Endothelial cell of umbilical vein (primary cell): ENCODE results near the gene TUBGCP3. TPM values are rescaled to one million over a fixed set of nuclear protein-coding genes. Genes with fewer than 3 reads are reported as not detected.

Source experiments
- BruUV-seq: library from RNA; stranded (reverse); fragments of 400-500 nt; replicated peaks from 2 replicates; lab custom pipeline; 2021; lab: Mats Ljungman, UMichigan
- CTCF ChIA-PET: fragments of 300-600, 350-600 bp; sonication (Branson Sonifier 250); formaldehyde crosslinking; loops from one replicate; lab custom pipeline; 2021; ENCODE audit warnings: antibody characterized with exemption, inconsistent platforms; lab: Charles Lee
- POLR2A ChIA-PET: fragments of 300-600, 350-600 bp; sonication (Branson Sonifier 250); formaldehyde crosslinking; loops from one replicate; lab custom pipeline; 2021; ENCODE audit warnings: antibody characterized with exemption, inconsistent platforms; lab: Charles Lee
- DNase-seq: peaks from one replicate; pipeline ENCODE4 v3.0.0-alpha.2; 2011; ENCODE audit warnings: low read depth, low spot score
- FAIRE-seq: peaks from 2 replicates; lab custom pipeline; 2011; peaks lifted over from hg19 to GRCh38; lab: Jason Lieb, UNC
- H2AFZ ChIP-seq: 2 replicates; pipeline ENCODE4 v1.6.0; 2012; ENCODE audit warnings: low read depth, low read length, control low read depth, inconsistent platforms
- H3K27ac ChIP-seq: 2 replicates; pipeline ENCODE4 v1.5.1; 2011; ENCODE audit warnings: low read depth, mild to moderate bottlenecking, control low read depth, low read length, moderate library complexity; ENCODE audit not compliant: insufficient read depth
- H3K27me3 ChIP-seq, 2 experiments: 2 replicates each; pipeline versions ENCODE4 v1.6.0 to v1.6.1; 2011; ENCODE audit warnings: low read length in 2 of 2, mixed read lengths in 1 of 2; ENCODE audit not compliant: control insufficient read depth in 2 of 2, insufficient read depth in 2 of 2
- H3K36me3 ChIP-seq, 2 experiments: 2 replicates in 1 of 2; 3 replicates in 1 of 2; pipeline ENCODE4 v1.5.1; 2011; ENCODE audit warnings: low read length in 2 of 2, mild to moderate bottlenecking in 1 of 2, moderate library complexity in 1 of 2; ENCODE audit not compliant: control insufficient read depth in 2 of 2, insufficient read depth in 2 of 2; ENCODE audit errors: extremely low read depth in 1 of 2
- H3K4me1 ChIP-seq: 3 replicates; pipeline ENCODE4 v1.5.1; 2011; ENCODE audit warnings: mild to moderate bottlenecking, low read length; ENCODE audit not compliant: control insufficient read depth, insufficient read depth; ENCODE audit errors: extremely low read depth
- H3K4me2 ChIP-seq: 2 replicates; pipeline ENCODE4 v1.6.1; 2011; ENCODE audit warnings: low read length, control low read depth, mixed read lengths; ENCODE audit not compliant: insufficient read depth
- H3K4me3 ChIP-seq, 3 experiments: fragments of 200-600 bp in 1 of 3; sonication (generic), shearing (Covaris generic) in 1 of 3; replicated peaks in 1 of 3; 2 replicates each; pipeline ENCODE4 v1.5.1; 2011 to 2016; ENCODE audit warnings: control low read depth in 3 of 3, low read length in 3 of 3, mild to moderate bottlenecking in 2 of 3, inconsistent platforms in 1 of 3, low read depth in 1 of 3, moderate library complexity in 1 of 3; ENCODE audit not compliant: insufficient read depth in 1 of 3
- H3K79me2 ChIP-seq: 2 replicates; pipeline ENCODE4 v1.6.0; 2012; ENCODE audit warnings: low read length, inconsistent platforms; ENCODE audit not compliant: control insufficient read depth, insufficient read depth
- H3K9ac ChIP-seq: replicated peaks from 2 replicates; pipeline ENCODE3; 2011; ENCODE audit warnings: low read length, control low read depth; ENCODE audit not compliant: insufficient read depth; ENCODE audit errors: extremely low read depth
- H3K9me1 ChIP-seq: replicated peaks from 3 replicates; pipeline ENCODE4 v1.6.0; 2011; ENCODE audit warnings: mild to moderate bottlenecking, low read length; ENCODE audit not compliant: control insufficient read depth, insufficient read depth; ENCODE audit errors: extremely low read depth
- H3K9me3 ChIP-seq: replicated peaks from 2 replicates; pipeline ENCODE4 v1.5.1; 2012; ENCODE audit warnings: low read length, inconsistent platforms; ENCODE audit not compliant: control insufficient read depth, insufficient read depth
- H4K20me1 ChIP-seq: replicated peaks from 2 replicates; pipeline ENCODE3; 2011; ENCODE audit warnings: mild to moderate bottlenecking, low read length; ENCODE audit not compliant: control insufficient read depth, insufficient read depth; ENCODE audit errors: extremely low read depth
- EZH2 ChIP-seq: IDR thresholded peaks from 2 replicates; pipeline ENCODE4 v1.6.1; 2012; ENCODE audit warnings: borderline replicate concordance, low read depth, mild to moderate bottlenecking, moderate library complexity, low read length, inconsistent platforms; ENCODE audit not compliant: severe bottlenecking
- FOS ChIP-seq: IDR thresholded peaks from 2 replicates; pipeline ENCODE4 v1.6.1; 2011; ENCODE audit warnings: mild to moderate bottlenecking, low read length, moderate library complexity, borderline replicate concordance; ENCODE audit not compliant: insufficient read depth
- GATA2 ChIP-seq: IDR thresholded peaks from 2 replicates; pipeline ENCODE4 v1.7.0; 2011; ENCODE audit warnings: low read depth, mild to moderate bottlenecking, moderate library complexity, mixed read lengths, low read length; ENCODE audit not compliant: insufficient read length, insufficient read depth
- JUN ChIP-seq: IDR thresholded peaks from 2 replicates; pipeline ENCODE4 v1.6.1; 2011; ENCODE audit warnings: borderline replicate concordance, low read depth; ENCODE audit not compliant: insufficient read length, insufficient read depth
- MYC ChIP-seq: IDR thresholded peaks from one replicate; pipeline ENCODE4 v1.6.1; 2011; ENCODE audit warnings: mild to moderate bottlenecking, low read depth, low read length
- POLR2A ChIP-seq: IDR thresholded peaks from 2 replicates; pipeline ENCODE4 v1.6.1; 2012; ENCODE audit warnings: low read depth, mild to moderate bottlenecking, control low read depth, low read length
- POLR2AphosphoS5 ChIP-seq: IDR thresholded peaks from 2 replicates; pipeline ENCODE4 v1.6.1; 2012; ENCODE audit warnings: low read depth, mild to moderate bottlenecking, control low read depth, low read length, moderate library complexity; ENCODE audit not compliant: insufficient read depth
- dilution Hi-C: fragments of 300-500 bp; cut with MboI; formaldehyde crosslinking; loops from one replicate; pipeline ENCODE4 v1.15.0; 2019; ENCODE audit warnings: low sequenced_read_pairs; ENCODE audit not compliant: extremely low pct_ligation_motif_present
- intact Hi-C: fragments of 100-400 bp; cut with micrococcal nuclease; formaldehyde crosslinking; loops from one replicate; pipeline ENCODE4 v1.10.0; 2022
- polyA plus RNA-seq, 4 experiments: library from polyadenylated mRNA; depleted of rRNA in 3 of 4; stranded (reverse) in 3 of 4; unstranded in 1 of 4; fragments of >200 nt; gene quantifications; 2 replicates each; pipeline versions ENCODE4 v1.2.1 to v1.2.3, GENCODE V29; 2011 to 2012; ENCODE audit warnings: missing spikeins in 1 of 4
- total RNA-seq: library from RNA; stranded (reverse); gene quantifications from 2 replicates; pipeline ENCODE4 v1.2.3, GENCODE V29; 2021
- TF ChIP-seq, protein P1 (sequence below), 2 donors: IDR thresholded peaks; 1 replicate in 1 of 2; 2 replicates in 1 of 2; pipeline ENCODE4 v1.5.1; 2011; ENCODE audit warnings: low read length in 2 of 2, mild to moderate bottlenecking in 2 of 2, moderate library complexity in 2 of 2, control low read depth in 1 of 2, inconsistent platforms in 1 of 2, low read depth in 1 of 2; ENCODE audit not compliant: insufficient read depth in 1 of 2; ENCODE audit errors: extremely low read depth in 1 of 2
- TF ChIP-seq, protein P2 (sequence below): IDR thresholded peaks from 2 replicates; pipeline ENCODE4 v1.6.1; 2011; ENCODE audit not compliant: insufficient read depth, insufficient read length

Gene TUBGCP3
- total and polyA plus RNA-seq, 2 donors (not counting 3 experiments of a cell fraction or from before 2014, with no cell fraction given) = 36.4 to 47.7 TPM

DNA sequence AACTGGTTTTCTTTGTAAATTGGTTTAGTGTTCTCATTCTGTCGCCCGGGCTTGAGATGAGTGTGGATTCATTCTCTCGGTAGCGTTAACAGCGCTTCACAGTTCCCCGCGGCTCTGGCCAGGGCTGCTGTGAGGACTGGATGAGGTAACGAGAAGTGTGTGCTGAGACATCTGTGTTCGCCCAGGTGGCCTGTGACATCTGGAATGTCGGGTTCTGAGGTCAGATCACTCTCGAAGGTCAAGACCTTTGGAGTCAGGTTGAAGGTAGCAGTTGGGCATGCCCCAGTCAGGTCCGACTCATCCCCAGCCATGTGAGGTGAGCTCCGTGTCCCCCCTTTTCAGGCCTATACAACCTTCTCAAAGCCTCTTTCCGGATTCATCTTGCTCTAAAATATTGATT is 13.4 kb upstream of the TUBGCP3 start:
- Histone ChIP-seq H3K4me1 (peaks cover 11% of the 10 kb centered on the region), H3K4me2 (no peak overlapping the region), H3K27ac (no peak overlapping the region), H3K9ac (no peak overlapping the region), H3K79me2 (no peaks in the 10 kb centered on the region), H3K36me3 (no peaks in the 10 kb centered on the region), H4K20me1 (no peaks in the 10 kb centered on the region), H3K4me3 (no peak overlapping the region), H3K9me3 (no peaks in the 10 kb centered on the region), H2AFZ (no peak overlapping the region), H3K9me1 (no peaks in the 10 kb centered on the region), H3K27me3 (peaks cover 6 to 18% of the 10 kb centered on the region in 2 experiments)
- FAIRE-seq (no peak), DNase-seq (no peak)
- intact Hi-C loops = no loop called here
- no TSS peak for BruUV-seq
- no peak for TF ChIP-seq POLR2A
- no peak for TF ChIP-seq POLR2AphosphoS5
- TF ChIP-seq FOS = no peak
- no peak for TF ChIP-seq EZH2
- TF ChIP-seq, protein P1, sequence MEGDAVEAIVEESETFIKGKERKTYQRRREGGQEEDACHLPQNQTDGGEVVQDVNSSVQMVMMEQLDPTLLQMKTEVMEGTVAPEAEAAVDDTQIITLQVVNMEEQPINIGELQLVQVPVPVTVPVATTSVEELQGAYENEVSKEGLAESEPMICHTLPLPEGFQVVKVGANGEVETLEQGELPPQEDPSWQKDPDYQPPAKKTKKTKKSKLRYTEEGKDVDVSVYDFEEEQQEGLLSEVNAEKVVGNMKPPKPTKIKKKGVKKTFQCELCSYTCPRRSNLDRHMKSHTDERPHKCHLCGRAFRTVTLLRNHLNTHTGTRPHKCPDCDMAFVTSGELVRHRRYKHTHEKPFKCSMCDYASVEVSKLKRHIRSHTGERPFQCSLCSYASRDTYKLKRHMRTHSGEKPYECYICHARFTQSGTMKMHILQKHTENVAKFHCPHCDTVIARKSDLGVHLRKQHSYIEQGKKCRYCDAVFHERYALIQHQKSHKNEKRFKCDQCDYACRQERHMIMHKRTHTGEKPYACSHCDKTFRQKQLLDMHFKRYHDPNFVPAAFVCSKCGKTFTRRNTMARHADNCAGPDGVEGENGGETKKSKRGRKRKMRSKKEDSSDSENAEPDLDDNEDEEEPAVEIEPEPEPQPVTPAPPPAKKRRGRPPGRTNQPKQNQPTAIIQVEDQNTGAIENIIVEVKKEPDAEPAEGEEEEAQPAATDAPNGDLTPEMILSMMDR (IDR thresholded peaks at IDR 0.05; ENCODE audit: extremely low read depth in 1 of 2, insufficient read depth in 1 of 2, low read depth in 1 of 2, low read length in 2 of 2) = no peak
- CTCF ChIA-PET = no interaction called here
- dilution Hi-C loops = no loop called here
- POLR2A ChIA-PET = no interaction called here

DNA sequence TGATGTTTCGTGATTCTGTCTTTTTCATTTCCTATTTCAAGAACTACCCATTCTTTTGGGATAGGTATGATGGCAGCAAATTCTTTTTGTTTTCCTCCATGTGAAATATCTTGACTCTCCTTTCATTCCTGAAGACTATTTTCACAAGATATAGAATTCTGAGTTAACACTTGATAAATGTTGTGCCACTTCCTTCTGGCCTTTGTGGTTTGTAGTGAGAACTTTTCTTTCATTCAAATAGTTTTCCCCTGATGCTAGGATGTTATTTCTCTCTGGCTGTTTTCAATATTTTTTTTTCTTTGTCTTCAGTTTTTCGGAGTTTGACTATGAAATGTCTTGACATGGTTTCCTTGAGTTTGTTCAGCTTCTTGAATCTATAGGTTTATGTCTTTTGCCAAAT is 8.3 kb upstream of the TUBGCP3 start:
- Histone ChIP-seq H3K4me2 (no peak overlapping the region), H3K9me3 (no peaks in the 10 kb centered on the region), H3K27me3 (peaks cover 6 to 36% of the 10 kb centered on the region in 2 experiments), H3K79me2 (no peaks in the 10 kb centered on the region), H3K27ac (no peak overlapping the region), H3K9me1 (no peaks in the 10 kb centered on the region), H3K9ac (no peak overlapping the region), H2AFZ (no peak overlapping the region), H4K20me1 (no peaks in the 10 kb centered on the region), H3K4me1 (no peaks in the 10 kb centered on the region), H3K4me3 (no peak overlapping the region), H3K36me3 (no peaks in the 10 kb centered on the region)
- DNase-seq = no peak
- CTCF ChIA-PET = no interaction called here
- no peak for FAIRE-seq
- TF ChIP-seq GATA2 (no peak), EZH2 (no peak), POLR2AphosphoS5 (no peak), POLR2A (no peak), FOS (no peak), MYC (no peak), JUN (no peak)
- TF ChIP-seq, protein P2, sequence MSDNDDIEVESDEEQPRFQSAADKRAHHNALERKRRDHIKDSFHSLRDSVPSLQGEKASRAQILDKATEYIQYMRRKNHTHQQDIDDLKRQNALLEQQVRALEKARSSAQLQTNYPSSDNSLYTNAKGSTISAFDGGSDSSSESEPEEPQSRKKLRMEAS = no peak
- TF ChIP-seq, protein P1 (IDR thresholded peaks at IDR 0.05; ENCODE audit: extremely low read depth in 1 of 2, insufficient read depth in 1 of 2, low read depth in 1 of 2, low read length in 2 of 2) = no peak
- dilution Hi-C loops = no loop called here
- no TSS peak for BruUV-seq
- intact Hi-C loops = no loop called here
- POLR2A ChIA-PET = no interaction called here
